GM12878 (cell line): ENCODE results near the gene PFKP. TPM values are rescaled to one million over a fixed set of nuclear protein-coding genes. Genes with fewer than 3 reads are reported as not detected.
A peak's percentile ranks its signal among the peaks of the same experiment; 100 is the strongest.

Experiments
- ATAC-seq: fragments of 200-7000 bp; cut with Tn5 transposase; 3 replicates; pipeline ENCODE4 v1.9.1; 2020; ENCODE audit warnings: mild to moderate bottlenecking, moderate library complexity
- BruUV-seq: library from RNA; stranded (reverse); fragments of 400-500 nt; replicated peaks from 2 replicates; lab custom pipeline; 2021; lab: Mats Ljungman, UMichigan
- CTCF ChIA-PET: fragments of 300-600 bp; sonication (Branson Sonifier 250); formaldehyde crosslinking; extraction: SDS; loops from one replicate; lab custom pipeline; 2021; ENCODE audit warnings: inconsistent platforms; lab: Yijun Ruan, JAX
- POLR2A ChIA-PET: fragments of 350-600 bp; formaldehyde crosslinking; extraction: SDS; loops from one replicate; lab custom pipeline; 2021; ENCODE audit warnings: inconsistent platforms; lab: Charles Lee
- RAD21 ChIA-PET: fragments of 300-600 bp; sonication (Branson Sonifier 250); formaldehyde crosslinking; loops from one replicate; lab custom pipeline; 2023; ENCODE audit warnings: antibody characterized with exemption; ENCODE audit not compliant: unreplicated experiment; lab: Charles Lee
- SMC1A ChIA-PET: fragments of 300-600 bp; sonication (Branson Sonifier 250); formaldehyde crosslinking; loops from one replicate; lab custom pipeline; 2023; ENCODE audit not compliant: unreplicated experiment, uncharacterized antibody; lab: Charles Lee
- DNase-seq: peaks from one replicate; pipeline ENCODE4 v3.0.0-alpha.2; 2011; ENCODE audit warnings: low read depth, low spot score
- FAIRE-seq: peaks from 3 replicates; lab custom pipeline; 2011; peaks lifted over from hg19 to GRCh38; lab: Jason Lieb, UNC
- H2AFZ ChIP-seq: 2 replicates; pipeline ENCODE4 v1.6.0; 2011; ENCODE audit warnings: low read depth, low read length, control low read depth; ENCODE audit not compliant: control insufficient read depth
- H3K27ac ChIP-seq: 2 replicates; pipeline ENCODE4 v1.5.1; 2011; ENCODE audit warnings: control low read depth; ENCODE audit not compliant: control insufficient read depth, insufficient read depth
- H3K27me3 ChIP-seq, 2 experiments: replicated peaks in 1 of 2; 2 replicates each; pipeline versions ENCODE4 v1.6.0 to v1.6.1; 2011; ENCODE audit warnings: low read length in 1 of 2; ENCODE audit not compliant: control insufficient read depth in 2 of 2, insufficient read depth in 2 of 2
- H3K36me3 ChIP-seq, 2 experiments: 2 replicates each; pipeline ENCODE4 v1.5.1; 2011; ENCODE audit warnings: low read length in 1 of 2; ENCODE audit not compliant: control insufficient read depth in 2 of 2, insufficient read depth in 2 of 2
- H3K4me1 ChIP-seq: 2 replicates; pipeline ENCODE4 v1.6.1; 2011; ENCODE audit warnings: mild to moderate bottlenecking, low read length, moderate library complexity, mixed read lengths; ENCODE audit not compliant: control insufficient read depth, insufficient read depth
- H3K4me2 ChIP-seq: 2 replicates; pipeline ENCODE4 v1.6.0; 2011; ENCODE audit warnings: control low read depth; ENCODE audit not compliant: control insufficient read depth, insufficient read depth
- H3K4me3 ChIP-seq: fragments of 200-600 bp; sonication (generic); 2 replicates; pipeline ENCODE4 v1.5.1; 2016
- H3K79me2 ChIP-seq: 2 replicates; pipeline ENCODE4 v1.6.0; 2011; ENCODE audit warnings: low read length; ENCODE audit not compliant: control insufficient read depth, insufficient read depth
- H3K9ac ChIP-seq: 2 replicates; pipeline ENCODE4 v1.8.0; 2011; ENCODE audit warnings: low read length, control low read depth, mixed read lengths; ENCODE audit not compliant: control insufficient read depth, insufficient read depth
- H3K9me3 ChIP-seq: replicated peaks from 3 replicates; pipeline ENCODE4 v1.5.1; 2011; ENCODE audit warnings: mild to moderate bottlenecking, low read length; ENCODE audit not compliant: control insufficient read depth, insufficient read depth
- H4K20me1 ChIP-seq: 2 replicates; pipeline ENCODE4 v1.6.0; 2011; ENCODE audit not compliant: control insufficient read depth, insufficient read depth
- CREM ChIP-seq: IDR thresholded peaks from 2 replicates; pipeline ENCODE4 v1.6.1; 2014; ENCODE audit warnings: antibody characterized with exemption, low read depth
- FOS ChIP-seq: IDR thresholded peaks from 3 replicates; pipeline ENCODE4 v1.6.1; 2011; ENCODE audit warnings: borderline replicate concordance; ENCODE audit not compliant: insufficient read length; ENCODE audit errors: extremely low read depth
- HDGF ChIP-seq: fragments of 450-650 bp; IDR thresholded peaks from 2 replicates; pipeline ENCODE4 v1.6.1; 2016; ENCODE audit warnings: antibody characterized with exemption
- POLR2AphosphoS2 ChIP-seq: IDR thresholded peaks from 2 replicates; pipeline ENCODE4 v1.6.1; 2011; ENCODE audit warnings: low read depth, mild to moderate bottlenecking, low read length, improper control_type of control experiment, moderate library complexity
- WGBS: methylation state at CpG from one replicate; pipeline ENCODE4 v1.1.6; 2016; ENCODE audit warnings: low lambda C conversion rate; ENCODE audit not compliant: insufficient replicate concordance, insufficient coverage; ENCODE audit errors: missing lambda C conversion rate; 5-methylcytosine and 5-hydroxymethylcytosine counted together
- in situ Hi-C: fragments of 300-500 bp; cut with MboI; formaldehyde crosslinking; loops from 9 replicates; pipeline ENCODE4 v1.14.3; 2018; ENCODE audit warnings: mixed read lengths
- intact Hi-C: fragments of 100-400 bp; cut with micrococcal nuclease; formaldehyde crosslinking; loops from one replicate; pipeline ENCODE4 v1.14.2; 2022; ENCODE audit not compliant: unreplicated experiment
- polyA plus RNA-seq, 11 experiments: library from polyadenylated mRNA; depleted of rRNA in 4 of 11; unstranded in 6 of 11; stranded (reverse) in 5 of 11; fragments of >200 nt; fragmentation: Nextera tagmentation in 4 of 11; fragmentation: Illumina TruSeq in 1 of 11; extraction: Ambion mirVana in 4 of 11; extraction: Trizol in 1 of 11; gene quantifications; 1 replicate in 1 of 11; 2 replicates in 10 of 11; pipeline versions ENCODE4 v1.2.1 to v1.2.3, GENCODE V29; 2011 to 2016; ENCODE audit warnings: inconsistent platforms in 2 of 11, missing spikeins in 2 of 11, low read depth in 1 of 11
- total RNA-seq, 4 experiments: library from RNA; depleted of rRNA in 3 of 4; stranded (reverse); fragments of >200 nt in 3 of 4; fragmentation: Illumina TruSeq in 1 of 4; extraction: Trizol in 1 of 4; gene quantifications; 2 replicates each; pipeline versions ENCODE4 v1.2.1 to v1.2.3, GENCODE V29; 2013 to 2021
- TF ChIP-seq, protein P1 (sequence below): IDR thresholded peaks from 2 replicates; pipeline ENCODE4 v1.6.1; 2012; ENCODE audit warnings: mild to moderate bottlenecking, low read depth, low read length

The PFKP gene
- total and polyA plus RNA-seq, 10 of the 15 experiments (the other 5 are each of a cell fraction or from before 2014, with no cell fraction given) = 27.0 to 145 (median 95.7) TPM

DNA sequence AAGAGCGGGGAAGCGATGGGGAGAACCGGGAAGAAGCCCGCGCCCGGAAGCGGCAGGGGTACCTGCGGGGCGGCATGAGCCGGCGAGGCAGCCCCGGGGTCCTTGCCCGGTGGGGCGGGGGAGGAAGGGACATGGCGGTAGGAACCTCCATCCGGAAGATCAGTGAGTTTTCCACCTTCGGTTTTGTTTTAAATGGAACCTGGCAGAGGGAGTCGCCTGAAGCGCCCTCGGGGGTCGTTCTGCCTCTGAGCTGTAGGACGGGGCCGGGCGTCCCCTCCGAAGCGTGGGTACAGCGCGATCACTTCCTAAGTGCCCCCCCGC, 471 bp downstream of the PFKP start:
- SMC1A ChIA-PET = no interaction called here

More for the DNA sequence above, 471 bp downstream of the PFKP start:
- H3K79me2 ChIP-seq = peaks cover 54% of the 10 kb centered on the region
- ChIA-PET POLR2A (interaction anchor here (1.0 kb wide), 1 partner anchor 105 kb away, joined by 4 read pairs; the partner anchor contains the start of gene PITRM1), CTCF (interaction anchor here (0.6 to 0.9 kb wide), 2 partner anchors 25 to 130 kb away, joined by 3 read pairs; no protein-coding TSS in a partner anchor), RAD21 (interaction anchor here (1.0 kb wide), 1 partner anchor 19 kb away, joined by 3 read pairs; no protein-coding TSS in a partner anchor)
- in situ Hi-C loops (no loop called here), intact Hi-C loops (loop anchor here (2.0 kb wide), 1 partner anchor 17 kb away; no protein-coding TSS in a partner anchor)
- BruUV-seq = no TSS peak
- peak overlapping the region; percentile 100 for H3K4me3 ChIP-seq
- WGBS = under 1% methylated on average over 21 of the region's 29 CpGs
- no peaks in the 10 kb centered on the region; a peak in 1 of 4 replicates for H3K27me3 ChIP-seq
- H4K20me1 ChIP-seq = peaks cover 12% of the 10 kb centered on the region
- DNase-seq (no peak), FAIRE-seq (no peak), ATAC-seq (peak; percentile 25)
- peaks cover 0 to 16% of the 10 kb centered on the region in 2 experiments; a peak in 2 of 4 replicates for H3K36me3 ChIP-seq
- peaks cover 12% of the 10 kb centered on the region for H3K4me1 ChIP-seq
- peak overlapping the region; percentile 59; the same call in 1 of the 2 replicates for H3K4me2 ChIP-seq
- TF ChIP-seq FOS = no peak
- TF ChIP-seq, protein P1, sequence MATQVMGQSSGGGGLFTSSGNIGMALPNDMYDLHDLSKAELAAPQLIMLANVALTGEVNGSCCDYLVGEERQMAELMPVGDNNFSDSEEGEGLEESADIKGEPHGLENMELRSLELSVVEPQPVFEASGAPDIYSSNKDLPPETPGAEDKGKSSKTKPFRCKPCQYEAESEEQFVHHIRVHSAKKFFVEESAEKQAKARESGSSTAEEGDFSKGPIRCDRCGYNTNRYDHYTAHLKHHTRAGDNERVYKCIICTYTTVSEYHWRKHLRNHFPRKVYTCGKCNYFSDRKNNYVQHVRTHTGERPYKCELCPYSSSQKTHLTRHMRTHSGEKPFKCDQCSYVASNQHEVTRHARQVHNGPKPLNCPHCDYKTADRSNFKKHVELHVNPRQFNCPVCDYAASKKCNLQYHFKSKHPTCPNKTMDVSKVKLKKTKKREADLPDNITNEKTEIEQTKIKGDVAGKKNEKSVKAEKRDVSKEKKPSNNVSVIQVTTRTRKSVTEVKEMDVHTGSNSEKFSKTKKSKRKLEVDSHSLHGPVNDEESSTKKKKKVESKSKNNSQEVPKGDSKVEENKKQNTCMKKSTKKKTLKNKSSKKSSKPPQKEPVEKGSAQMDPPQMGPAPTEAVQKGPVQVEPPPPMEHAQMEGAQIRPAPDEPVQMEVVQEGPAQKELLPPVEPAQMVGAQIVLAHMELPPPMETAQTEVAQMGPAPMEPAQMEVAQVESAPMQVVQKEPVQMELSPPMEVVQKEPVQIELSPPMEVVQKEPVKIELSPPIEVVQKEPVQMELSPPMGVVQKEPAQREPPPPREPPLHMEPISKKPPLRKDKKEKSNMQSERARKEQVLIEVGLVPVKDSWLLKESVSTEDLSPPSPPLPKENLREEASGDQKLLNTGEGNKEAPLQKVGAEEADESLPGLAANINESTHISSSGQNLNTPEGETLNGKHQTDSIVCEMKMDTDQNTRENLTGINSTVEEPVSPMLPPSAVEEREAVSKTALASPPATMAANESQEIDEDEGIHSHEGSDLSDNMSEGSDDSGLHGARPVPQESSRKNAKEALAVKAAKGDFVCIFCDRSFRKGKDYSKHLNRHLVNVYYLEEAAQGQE = no peak
- TF ChIP-seq HDGF = 0 out of 2 replicates have a peak, but pooled peaks have one; percentile 53
- TF ChIP-seq POLR2AphosphoS2 = 0 out of 2 replicates have a peak, but pooled peaks have one; percentile 4
- no peak for TF ChIP-seq CREM
- peak overlapping the region; percentile 85 for H3K27ac ChIP-seq
- H3K9ac ChIP-seq = peak overlapping the region; percentile 90
- no peaks in the 10 kb centered on the region for H3K9me3 ChIP-seq
- H2AFZ ChIP-seq = peak overlapping the region; percentile 60
